Measurements from ENCODE around the gene GALNT9. TPM values are rescaled to one million over a fixed set of nuclear protein-coding genes. Genes with fewer than 3 reads are reported as not detected.
A peak's percentile ranks its signal among the peaks of the same experiment; 100 is the strongest.

GALNT9 gene
- total RNA-seq, 8 experiments from 2014 or later = 0.40 to 23.8 (median 1.3) TPM

- ATAC-seq (replicated peaks in 6 of 8) = peak; percentile 10 to 45 (median 26)
- 100% methylated on average over 1 of the region's 17 CpGs; no CpG with 5 or more reads in 9 of the 10 experiments for WGBS, 10 experiments
- H3K4me3 ChIP-seq = no peak overlapping the region
- no peaks in the 10 kb centered on the region for H3K4me1 ChIP-seq (replicated peaks in 1 of 2)
- H3K27ac ChIP-seq = no peak overlapping the region
- in situ Hi-C loops (cut with MboI; ENCODE audit: low pct_unique_long_range_greater_than_20kb in 2 of 9, low sequenced_read_pairs in 9 of 9, unreplicated experiment in 9 of 9) = loop anchor here in 2 of 9 experiments (10.0 to 25.0 kb wide), 3 partner anchors 243 to 450 kb away; partner anchors contain the start of genes LRCOL1 (in 1 of the 2) and P2RX2 (in 1 of the 2)
These were observed 167.4 kb downstream of the GALNT9 start for GRCh38 chr12:132161796-132162507.

- in situ Hi-C loops (cut with MboI; ENCODE audit: low pct_unique_long_range_greater_than_20kb in 2 of 9, low sequenced_read_pairs in 9 of 9, unreplicated experiment in 9 of 9) = loop anchor here in 2 of 9 experiments (10.0 to 25.0 kb wide), 3 partner anchors 244 to 451 kb away; partner anchors contain the start of genes LRCOL1 (in 1 of the 2) and P2RX2 (in 1 of the 2)
- WGBS, 10 experiments = 10 to 100% (median 63%) methylated on average over 1 to 6 of the region's 14 CpGs; no CpG with 5 or more reads in 2 of the 10 experiments
- Histone ChIP-seq H3K27ac (no peak overlapping the region), H3K4me1 (replicated peaks in 1 of 2) (no peaks in the 10 kb centered on the region), H3K4me3 (no peak overlapping the region)
- no peak for ATAC-seq (replicated peaks in 6 of 8)
These were observed 168.2 kb downstream of the GALNT9 start for GRCh38 chr12:132161036-132161781.

- H3K4me3 ChIP-seq = no peak overlapping the region
- ATAC-seq (replicated peaks in 6 of 8) = no peak
- no peak overlapping the region for H3K27ac ChIP-seq
- WGBS, 10 experiments = 26 to 100% (median 67%) methylated on average over 1 to 3 of the region's 15 CpGs; no CpG with 5 or more reads in 6 of the 10 experiments
- H3K4me1 ChIP-seq (replicated peaks in 1 of 2) = no peaks in the 10 kb centered on the region
- in situ Hi-C loops (cut with MboI; ENCODE audit: low pct_unique_long_range_greater_than_20kb in 2 of 9, low sequenced_read_pairs in 9 of 9, unreplicated experiment in 9 of 9) = loop anchor here in 2 of 9 experiments (10.0 to 25.0 kb wide), 3 partner anchors 244 to 452 kb away; partner anchors contain the start of genes LRCOL1 (in 1 of the 2) and P2RX2 (in 1 of the 2)
These were observed 168.8 kb downstream of the GALNT9 start for GRCh38 chr12:132160601-132161035.

- WGBS, 10 experiments = 91 to 100% methylated on average over 1 to 12 of the region's 16 CpGs; no CpG with 5 or more reads in 8 of the 10 experiments
- no peak for ATAC-seq (replicated peaks in 6 of 8)
- H3K4me3 ChIP-seq = no peak overlapping the region
- in situ Hi-C loops (cut with MboI; ENCODE audit: low pct_unique_long_range_greater_than_20kb in 2 of 9, low sequenced_read_pairs in 9 of 9, unreplicated experiment in 9 of 9) = loop anchor here in 2 of 9 experiments (10.0 to 25.0 kb wide), 3 partner anchors 245 to 452 kb away; partner anchors contain the start of genes LRCOL1 (in 1 of the 2) and P2RX2 (in 1 of the 2)
- no peak overlapping the region for H3K27ac ChIP-seq
- no peaks in the 10 kb centered on the region for H3K4me1 ChIP-seq (replicated peaks in 1 of 2)
These were observed 169.4 kb downstream of the GALNT9 start for GRCh38 chr12:132160016-132160415.

- in situ Hi-C loops (cut with MboI; ENCODE audit: low pct_unique_long_range_greater_than_20kb in 2 of 9, low sequenced_read_pairs in 9 of 9, unreplicated experiment in 9 of 9) = loop anchor here in 2 of 9 experiments (10.0 to 25.0 kb wide), 3 partner anchors 245 to 453 kb away; partner anchors contain the start of genes LRCOL1 (in 1 of the 2) and P2RX2 (in 1 of the 2)
- WGBS, 10 experiments = 53 to 100% (median 81%) methylated on average over 2 to 3 of the region's 14 CpGs; no CpG with 5 or more reads in 7 of the 10 experiments
- Histone ChIP-seq H3K27ac (no peak overlapping the region), H3K4me1 (replicated peaks in 1 of 2) (no peaks in the 10 kb centered on the region), H3K4me3 (no peak overlapping the region)
- ATAC-seq (replicated peaks in 6 of 8) = no peak
These were observed 169.8 kb downstream of the GALNT9 start for GRCh38 chr12:132159555-132160003.

- in situ Hi-C loops (cut with MboI; ENCODE audit: low pct_unique_long_range_greater_than_20kb in 2 of 9, low sequenced_read_pairs in 9 of 9, unreplicated experiment in 9 of 9) = loop anchor here in 1 of 9 experiments (25.0 kb wide), 2 partner anchors 253 to 453 kb away; partner anchors contain the start of genes LRCOL1 and P2RX2
- H3K4me1 ChIP-seq (replicated peaks in 1 of 2) = peaks cover 0 to 3% of the 10 kb centered on the region in 2 donors
- H3K4me3 ChIP-seq = no peak overlapping the region
- no peak for ATAC-seq (replicated peaks in 6 of 8)
- H3K27ac ChIP-seq = no peak overlapping the region
- 56 to 90% (median 83%) methylated on average over 3 to 9 of the region's 37 CpGs; no CpG with 5 or more reads in 5 of the 10 experiments for WGBS, 10 experiments
These were observed 170.5 kb downstream of the GALNT9 start for GRCh38 chr12:132158677-132159554.

GRCh38 chr12:132157733-132158409, 171.5 kb downstream of the GALNT9 start:
- in situ Hi-C loops (cut with MboI; ENCODE audit: low pct_unique_long_range_greater_than_20kb in 2 of 9, low sequenced_read_pairs in 9 of 9, unreplicated experiment in 9 of 9) = loop anchor here in 1 of 9 experiments (25.0 kb wide), 2 partner anchors 254 to 454 kb away; partner anchors contain the start of genes LRCOL1 and P2RX2
- no peak for ATAC-seq (replicated peaks in 6 of 8)
- no peak overlapping the region for H3K27ac ChIP-seq
- H3K4me1 ChIP-seq (replicated peaks in 1 of 2) = peaks cover 0 to 3% of the 10 kb centered on the region in 2 donors
- 100% methylated on average over 1 to 2 of the region's 5 CpGs; no CpG with 5 or more reads in 5 of the 10 experiments for WGBS, 10 experiments
- H3K4me3 ChIP-seq = no peak overlapping the region

- 20 to 100% (median 88%) methylated on average over 1 to 5 of the region's 8 CpGs; no CpG with 5 or more reads in 1 of the 10 experiments for WGBS, 10 experiments
- in situ Hi-C loops (cut with MboI; ENCODE audit: low pct_unique_long_range_greater_than_20kb in 2 of 9, low sequenced_read_pairs in 9 of 9, unreplicated experiment in 9 of 9) = loop anchor here in 1 of 9 experiments (25.0 kb wide), 2 partner anchors 256 to 456 kb away; partner anchors contain the start of genes LRCOL1 and P2RX2
These were observed 172.6 kb downstream of the GALNT9 start for GRCh38 chr12:132156573-132157325.

GRCh38 chr12:132155771-132156572, 173.4 kb downstream of the GALNT9 start:
- WGBS, 10 experiments = 87 to 100% (median 100%) methylated on average over 1 to 5 of the region's 10 CpGs; no CpG with 5 or more reads in 3 of the 10 experiments
- in situ Hi-C loops (cut with MboI; ENCODE audit: low pct_unique_long_range_greater_than_20kb in 2 of 9, low sequenced_read_pairs in 9 of 9, unreplicated experiment in 9 of 9) = loop anchor here in 1 of 9 experiments (25.0 kb wide), 2 partner anchors 256 to 456 kb away; partner anchors contain the start of genes LRCOL1 and P2RX2
- Histone ChIP-seq H3K27ac (no peak overlapping the region), H3K4me1 (replicated peaks in 1 of 2) (peaks cover 0 to 3% of the 10 kb centered on the region in 2 donors), H3K4me3 (no peak overlapping the region)
- no peak for ATAC-seq (replicated peaks in 6 of 8)

More at GRCh38 chr12:132156573-132157325, 172.6 kb downstream of the GALNT9 start:
- Histone ChIP-seq H3K4me1 (replicated peaks in 1 of 2) (peaks cover 0 to 3% of the 10 kb centered on the region in 2 donors), H3K4me3 (no peak overlapping the region), H3K27ac (no peak overlapping the region)
- no peak for ATAC-seq (replicated peaks in 6 of 8)
